Stomach (tissue), 4 donors: ENCODE data around the gene OR2B2.

Experiments
- CTCF ChIP-seq, 7 experiments: fragments of 450-650 bp in 4 of 7; fragments of 200-600 bp in 3 of 7; sonication (generic) in 3 of 7; IDR thresholded peaks; one replicate each; pipeline ENCODE4 v1.5.1; 2016 to 2019; ENCODE audit warnings: antibody characterized with exemption in 7 of 7, control low read depth in 2 of 7, mild to moderate bottlenecking in 1 of 7
- EP300 ChIP-seq: sonication (generic); formaldehyde crosslinking; IDR thresholded peaks from one replicate; pipeline ENCODE4 v1.6.1; 2017; ENCODE audit warnings: antibody characterized with exemption
- POLR2A ChIP-seq, 4 donors: fragments of 450-650 bp; IDR thresholded peaks; one replicate each; pipeline ENCODE4 v1.6.1; 2016; ENCODE audit warnings: antibody characterized with exemption in 4 of 4, control low read depth in 2 of 4, mild to moderate bottlenecking in 1 of 4, moderate library complexity in 1 of 4
- POLR2AphosphoS5 ChIP-seq, 3 donors: sonication (generic); formaldehyde crosslinking; IDR thresholded peaks; one replicate each; pipeline ENCODE4 v1.6.1; 2016; ENCODE audit warnings: antibody characterized with exemption in 3 of 3

DNA sequence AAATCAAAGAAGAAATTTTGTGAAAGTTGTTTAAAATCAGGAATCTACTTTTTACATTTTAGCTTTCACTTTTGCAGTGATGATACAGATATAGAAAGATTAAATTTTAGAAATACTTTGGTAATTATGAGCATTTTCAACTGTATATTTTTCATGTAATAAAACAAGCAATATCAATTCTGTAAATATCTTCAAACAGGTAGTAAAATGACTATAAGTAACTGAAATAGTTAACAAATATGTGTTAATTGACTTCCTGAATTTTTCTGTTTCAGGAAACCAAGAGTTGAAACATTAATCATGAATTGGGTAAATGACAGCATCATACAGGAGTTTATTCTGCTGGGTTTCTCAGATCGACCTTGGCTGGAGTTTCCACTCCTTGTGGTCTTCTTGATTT lies 44.7 kb upstream of the OR2B2 start, which contains the start of gene OR2B6:
- no peak for TF ChIP-seq CTCF (IDR thresholded peaks at IDR 0.05)
- TF ChIP-seq POLR2AphosphoS5 (IDR thresholded peaks at IDR 0.05): no peak
- no peak for TF ChIP-seq EP300
- TF ChIP-seq POLR2A (IDR thresholded peaks at IDR 0.05): no peak
